HepG2 (cell line): ENCODE results near the gene VAC14. TPM values are rescaled to one million over a fixed set of nuclear protein-coding genes. Genes with fewer than 3 reads are reported as not detected.

Source experiments
- FOXJ3 ChIP-seq: sonication (generic); formaldehyde crosslinking; IDR thresholded peaks from 2 replicates; pipeline ENCODE4 v1.4.0; 2020; ENCODE audit warnings: missing genetic modification reagents, mild to moderate bottlenecking, borderline replicate concordance
- GRHL1 ChIP-seq: sonication (generic); formaldehyde crosslinking; conservative IDR thresholded peaks from 2 replicates; pipeline ENCODE4 v1.8.0; 2022; ENCODE audit warnings: missing genetic modification reagents
- IRF2 ChIP-seq: IDR thresholded peaks from 2 replicates; pipeline ENCODE4 v1.6.1; 2018; ENCODE audit warnings: missing genetic modification reagents, missing compliant biosample characterization
- JUND ChIP-seq: sonication (generic); formaldehyde crosslinking; IDR thresholded peaks from 2 replicates; pipeline ENCODE4 v1.8.0; 2022; ENCODE audit warnings: mild to moderate bottlenecking, missing genetic modification reagents
- KMT2B ChIP-seq: IDR thresholded peaks from 2 replicates; pipeline ENCODE4 v1.6.1; 2016; ENCODE audit warnings: missing genetic modification reagents, missing compliant biosample characterization
- MATR3 ChIP-seq: sonication (generic); formaldehyde crosslinking; IDR thresholded peaks from 2 replicates; pipeline ENCODE4 v1.4.0; 2020; ENCODE audit warnings: missing genetic modification reagents
- PHF5A ChIP-seq: IDR thresholded peaks from one replicate; pipeline ENCODE4 v1.6.1; 2018; ENCODE audit warnings: low read depth, missing genetic modification reagents; ENCODE audit not compliant: unreplicated experiment
- POLR2AphosphoS5 ChIP-seq: IDR thresholded peaks from 2 replicates; pipeline ENCODE4 v1.6.1; 2012; ENCODE audit warnings: low read depth, low read length
- RXRA ChIP-seq: sonication (generic); formaldehyde crosslinking; IDR thresholded peaks from 2 replicates; pipeline ENCODE4 v1.5.1; 2020; ENCODE audit warnings: missing genetic modification reagents
- TBX3 ChIP-seq: fragments of 450-650 bp; IDR thresholded peaks from 2 replicates; pipeline ENCODE4 v1.6.1; 2017; ENCODE audit warnings: antibody characterized with exemption, mild to moderate bottlenecking, inconsistent platforms, borderline replicate concordance
- TCF7L2 ChIP-seq: IDR thresholded peaks from 2 replicates; pipeline ENCODE4 v1.6.1; 2011; ENCODE audit warnings: mild to moderate bottlenecking, low read depth, low read length, moderate library complexity
- ZFP37 ChIP-seq: sonication (generic); formaldehyde crosslinking; IDR thresholded peaks from 2 replicates; pipeline ENCODE4 v1.4.0; 2020; ENCODE audit warnings: missing genetic modification reagents, borderline replicate concordance
- ZNF232 ChIP-seq: sonication (generic); formaldehyde crosslinking; IDR thresholded peaks from 2 replicates; pipeline ENCODE4 v1.4.0; 2020; ENCODE audit warnings: missing genetic modification reagents, borderline replicate concordance
- ZNF282 ChIP-seq: fragments of 450-650 bp; IDR thresholded peaks from 2 replicates; pipeline ENCODE4 v1.6.1; 2018; ENCODE audit not compliant: partially characterized antibody
- ZNF432 ChIP-seq: sonication (generic); formaldehyde crosslinking; IDR thresholded peaks from 2 replicates; pipeline ENCODE4 v1.5.0; 2020; ENCODE audit warnings: missing genetic modification reagents, mild to moderate bottlenecking, borderline replicate concordance
- ZNF546 ChIP-seq: sonication (generic); formaldehyde crosslinking; conservative IDR thresholded peaks from 2 replicates; pipeline ENCODE4 v1.8.1; 2023; ENCODE audit warnings: mild to moderate bottlenecking, missing genetic modification reagents
- ZNF703 ChIP-seq: sonication (generic); formaldehyde crosslinking; IDR thresholded peaks from 2 replicates; pipeline ENCODE4 v1.5.1; 2020; ENCODE audit warnings: missing genetic modification reagents, mild to moderate bottlenecking, moderate library complexity, borderline replicate concordance
- ZNF710 ChIP-seq: sonication (generic); formaldehyde crosslinking; IDR thresholded peaks from 2 replicates; pipeline ENCODE4 v1.5.0; 2020; ENCODE audit warnings: mild to moderate bottlenecking, missing genetic modification reagents, borderline replicate concordance
- ZNF746 ChIP-seq: sonication (generic); formaldehyde crosslinking; IDR thresholded peaks from 2 replicates; pipeline ENCODE4 v1.8.0; 2022; ENCODE audit warnings: mild to moderate bottlenecking, missing genetic modification reagents
- polyA plus RNA-seq, 8 experiments: library from polyadenylated mRNA; depleted of rRNA in 3 of 8; stranded (reverse) in 7 of 8; unstranded in 1 of 8; fragments of >200 nt; fragmentation: Illumina TruSeq in 4 of 8; extraction: Trizol in 4 of 8; gene quantifications; 2 replicates each; pipeline versions ENCODE4 v1.2.1 to v1.2.3, GENCODE V29; 2011 to 2016; ENCODE audit warnings: low read depth in 4 of 8, missing spikeins in 1 of 8, mixed read lengths in 1 of 8; ENCODE audit not compliant: insufficient read depth in 1 of 8
- total RNA-seq, 5 experiments: library from RNA; depleted of rRNA; stranded (reverse); fragments of >200 nt; fragmentation: Illumina TruSeq; extraction: Trizol; gene quantifications; 2 replicates each; pipeline ENCODE4 v1.2.3, GENCODE V29; 2016; ENCODE audit warnings: low read depth in 1 of 5
- TF ChIP-seq, protein P1 (sequence below): sonication (generic); formaldehyde crosslinking; IDR thresholded peaks from 2 replicates; pipeline ENCODE4 v1.5.1; 2020; ENCODE audit warnings: mild to moderate bottlenecking, moderate library complexity, missing genetic modification reagents
- TF ChIP-seq, protein P2 (sequence below): sonication (generic); formaldehyde crosslinking; IDR thresholded peaks from 2 replicates; pipeline ENCODE4 v1.4.0; 2020; ENCODE audit warnings: missing genetic modification reagents
- TF ChIP-seq, protein P3 (sequence below): sonication (generic); formaldehyde crosslinking; IDR thresholded peaks from 2 replicates; pipeline ENCODE4 v1.5.0; 2020; ENCODE audit warnings: missing genetic modification reagents

The VAC14 gene
- total and polyA plus RNA-seq, 2 of the 13 experiments (the other 11 are each of a cell fraction or from before 2014, with no cell fraction given): 23.5 to 24.6 TPM

DNA sequence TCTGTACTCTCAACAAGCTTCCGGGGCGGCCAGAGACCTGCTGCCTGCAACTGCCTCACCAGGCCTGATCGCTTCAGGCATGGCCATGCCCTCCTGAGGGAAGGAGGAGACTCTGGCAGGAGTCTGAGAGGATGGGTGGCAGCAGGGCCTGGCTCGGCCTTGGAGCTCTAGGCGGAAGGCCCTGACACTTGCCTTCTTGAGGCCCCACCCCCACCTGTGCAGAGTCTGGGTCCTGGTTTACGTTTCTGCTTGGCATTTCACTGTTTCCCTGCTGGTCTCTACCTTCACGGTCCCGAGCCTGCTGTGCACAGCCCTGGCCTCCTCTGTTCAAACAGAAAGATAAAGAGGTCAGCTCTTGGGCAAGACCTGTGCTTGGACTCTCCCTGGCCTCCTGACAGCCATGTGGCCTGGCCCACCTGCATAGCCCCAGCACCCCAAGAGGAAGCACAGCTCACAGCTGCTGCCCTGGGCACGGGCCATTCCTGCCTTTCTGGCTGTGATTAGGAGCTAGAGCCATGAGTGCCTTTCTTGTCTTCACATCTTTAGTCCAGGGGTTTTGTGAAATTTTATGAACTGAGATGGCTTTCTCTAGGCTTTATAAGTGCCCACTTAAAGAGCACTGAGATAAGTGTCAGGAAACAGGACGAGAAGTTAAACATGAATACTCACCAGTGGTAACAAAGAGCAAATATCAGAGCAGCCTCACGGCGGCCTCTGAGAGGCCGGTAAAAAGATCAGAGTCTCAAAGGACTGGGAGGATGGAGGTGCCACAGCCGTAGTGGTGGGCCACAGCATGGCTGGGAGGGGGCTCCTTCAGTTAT lies 89.5 kb downstream of the VAC14 start (continued):
- TF ChIP-seq ZNF432 (CRISPR knock-in tag) (no peak), JUND (CRISPR knock-in tag) (0 out of 2 replicates have a peak, but pooled peaks have one; percentile 33), ZNF703 (CRISPR knock-in tag) (peak; percentile 39; the same call in 1 of the 2 replicates), MATR3 (CRISPR knock-in tag) (no peak), PHF5A (CRISPR knock-in tag) (no peak), POLR2AphosphoS5 (peak; percentile 49; the same call in 1 of the 2 replicates), RXRA (CRISPR knock-in tag) (peak; percentile 92), FOXJ3 (peak; percentile 76; the same call in 1 of the 2 replicates), ZNF710 (CRISPR knock-in tag) (peak; percentile 88), IRF2 (CRISPR knock-in tag) (0 out of 2 replicates have a peak, but pooled peaks have one; percentile 62), ZNF546 (CRISPR knock-in tag) (no peak; the same call in 1 of the 2 replicates), ZNF746 (CRISPR knock-in tag) (peak; percentile 88), ZNF232 (CRISPR knock-in tag) (peak; percentile 85; the same call in 1 of the 2 replicates), ZNF282 (no peak), GRHL1 (no peak), ZFP37 (0 out of 2 replicates have a peak, but pooled peaks have one; percentile 11), TCF7L2 (no peak), TBX3 (0 out of 2 replicates have a peak, but pooled peaks have one; percentile 8), KMT2B (CRISPR knock-in tag) (peak; percentile 58)
- TF ChIP-seq, protein P1, sequence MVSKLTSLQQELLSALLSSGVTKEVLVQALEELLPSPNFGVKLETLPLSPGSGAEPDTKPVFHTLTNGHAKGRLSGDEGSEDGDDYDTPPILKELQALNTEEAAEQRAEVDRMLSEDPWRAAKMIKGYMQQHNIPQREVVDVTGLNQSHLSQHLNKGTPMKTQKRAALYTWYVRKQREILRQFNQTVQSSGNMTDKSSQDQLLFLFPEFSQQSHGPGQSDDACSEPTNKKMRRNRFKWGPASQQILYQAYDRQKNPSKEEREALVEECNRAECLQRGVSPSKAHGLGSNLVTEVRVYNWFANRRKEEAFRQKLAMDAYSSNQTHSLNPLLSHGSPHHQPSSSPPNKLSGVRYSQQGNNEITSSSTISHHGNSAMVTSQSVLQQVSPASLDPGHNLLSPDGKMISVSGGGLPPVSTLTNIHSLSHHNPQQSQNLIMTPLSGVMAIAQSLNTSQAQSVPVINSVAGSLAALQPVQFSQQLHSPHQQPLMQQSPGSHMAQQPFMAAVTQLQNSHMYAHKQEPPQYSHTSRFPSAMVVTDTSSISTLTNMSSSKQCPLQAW (CRISPR knock-in tag): peak; percentile 73
- TF ChIP-seq, protein P2, sequence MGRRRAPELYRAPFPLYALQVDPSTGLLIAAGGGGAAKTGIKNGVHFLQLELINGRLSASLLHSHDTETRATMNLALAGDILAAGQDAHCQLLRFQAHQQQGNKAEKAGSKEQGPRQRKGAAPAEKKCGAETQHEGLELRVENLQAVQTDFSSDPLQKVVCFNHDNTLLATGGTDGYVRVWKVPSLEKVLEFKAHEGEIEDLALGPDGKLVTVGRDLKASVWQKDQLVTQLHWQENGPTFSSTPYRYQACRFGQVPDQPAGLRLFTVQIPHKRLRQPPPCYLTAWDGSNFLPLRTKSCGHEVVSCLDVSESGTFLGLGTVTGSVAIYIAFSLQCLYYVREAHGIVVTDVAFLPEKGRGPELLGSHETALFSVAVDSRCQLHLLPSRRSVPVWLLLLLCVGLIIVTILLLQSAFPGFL (CRISPR knock-in tag): no peak
- TF ChIP-seq, protein P3, sequence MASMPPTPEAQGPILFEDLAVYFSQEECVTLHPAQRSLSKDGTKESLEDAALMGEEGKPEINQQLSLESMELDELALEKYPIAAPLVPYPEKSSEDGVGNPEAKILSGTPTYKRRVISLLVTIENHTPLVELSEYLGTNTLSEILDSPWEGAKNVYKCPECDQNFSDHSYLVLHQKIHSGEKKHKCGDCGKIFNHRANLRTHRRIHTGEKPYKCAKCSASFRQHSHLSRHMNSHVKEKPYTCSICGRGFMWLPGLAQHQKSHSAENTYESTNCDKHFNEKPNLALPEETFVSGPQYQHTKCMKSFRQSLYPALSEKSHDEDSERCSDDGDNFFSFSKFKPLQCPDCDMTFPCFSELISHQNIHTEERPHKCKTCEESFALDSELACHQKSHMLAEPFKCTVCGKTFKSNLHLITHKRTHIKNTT: no peak
